Transverse colon (tissue), 3 donors: ENCODE results near the gene CABCOCO1.

Experiments used
- EP300 ChIP-seq: sonication (generic); formaldehyde crosslinking; IDR thresholded peaks from one replicate; pipeline ENCODE4 v1.6.1; 2017; ENCODE audit warnings: antibody characterized with exemption, low read depth
- POLR2A ChIP-seq: fragments of 450-650 bp; IDR thresholded peaks from one replicate; pipeline ENCODE4 v1.6.1; 2016; ENCODE audit warnings: antibody characterized with exemption, mild to moderate bottlenecking, moderate library complexity
- TF ChIP-seq, protein P1 (sequence below), 5 experiments: fragments of 200-600 bp in 3 of 5; fragments of 450-650 bp in 2 of 5; sonication (generic) in 3 of 5; IDR thresholded peaks; 1 replicate in 2 of 5; 2 replicates in 3 of 5; pipeline ENCODE4 v1.5.1; 2016 to 2017; ENCODE audit warnings: antibody characterized with exemption in 5 of 5, inconsistent platforms in 3 of 5, mild to moderate bottlenecking in 2 of 5, moderate library complexity in 1 of 5

DNA sequence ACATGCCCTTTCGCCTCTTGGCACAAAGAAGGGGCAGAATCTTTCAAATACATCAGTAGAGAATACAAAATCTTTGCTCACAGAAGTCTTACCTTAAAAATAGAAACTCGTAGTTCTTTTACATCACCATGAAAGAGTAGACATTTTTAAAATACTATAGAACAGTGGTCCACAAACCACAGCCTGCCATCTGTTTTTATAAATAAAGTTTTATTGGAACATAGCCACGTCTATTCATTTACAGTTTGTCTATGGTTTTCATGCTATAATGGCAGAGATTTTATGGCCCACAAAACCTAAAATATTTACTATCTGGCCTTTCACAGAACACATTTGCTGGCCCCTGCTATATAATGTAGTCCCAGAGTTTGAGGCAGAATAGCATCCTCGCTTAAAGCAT is 46.1 kb upstream of the CABCOCO1 start:
- TF ChIP-seq, protein P1, sequence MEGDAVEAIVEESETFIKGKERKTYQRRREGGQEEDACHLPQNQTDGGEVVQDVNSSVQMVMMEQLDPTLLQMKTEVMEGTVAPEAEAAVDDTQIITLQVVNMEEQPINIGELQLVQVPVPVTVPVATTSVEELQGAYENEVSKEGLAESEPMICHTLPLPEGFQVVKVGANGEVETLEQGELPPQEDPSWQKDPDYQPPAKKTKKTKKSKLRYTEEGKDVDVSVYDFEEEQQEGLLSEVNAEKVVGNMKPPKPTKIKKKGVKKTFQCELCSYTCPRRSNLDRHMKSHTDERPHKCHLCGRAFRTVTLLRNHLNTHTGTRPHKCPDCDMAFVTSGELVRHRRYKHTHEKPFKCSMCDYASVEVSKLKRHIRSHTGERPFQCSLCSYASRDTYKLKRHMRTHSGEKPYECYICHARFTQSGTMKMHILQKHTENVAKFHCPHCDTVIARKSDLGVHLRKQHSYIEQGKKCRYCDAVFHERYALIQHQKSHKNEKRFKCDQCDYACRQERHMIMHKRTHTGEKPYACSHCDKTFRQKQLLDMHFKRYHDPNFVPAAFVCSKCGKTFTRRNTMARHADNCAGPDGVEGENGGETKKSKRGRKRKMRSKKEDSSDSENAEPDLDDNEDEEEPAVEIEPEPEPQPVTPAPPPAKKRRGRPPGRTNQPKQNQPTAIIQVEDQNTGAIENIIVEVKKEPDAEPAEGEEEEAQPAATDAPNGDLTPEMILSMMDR (IDR thresholded peaks at IDR 0.05), result no peak
- TF ChIP-seq POLR2A, result no peak
- TF ChIP-seq EP300, result no peak
